K562 (cell line): ENCODE data around the gene PPM1L. TPM values are rescaled to one million over a fixed set of nuclear protein-coding genes. Genes with fewer than 3 reads are reported as not detected.

Source experiments
- ATAC-seq: fragments of 200-7000 bp; cut with Tn5 transposase; 3 replicates; pipeline ENCODE4 v1.9.1; 2020; ENCODE audit warnings: moderate library complexity
- BruUV-seq: library from RNA; stranded (reverse); fragments of 400-500 nt; replicated peaks from 2 replicates; lab custom pipeline; 2021; lab: Mats Ljungman, UMichigan
- CTCF ChIA-PET: fragments of 300-600 bp; formaldehyde crosslinking; extraction: SDS; loops from one replicate; lab custom pipeline; 2021; ENCODE audit warnings: low intra/inter-chr PET ratio; lab: Yijun Ruan, JAX
- POLR2A ChIA-PET: fragments of 300-600, 350-650 bp; sonication (Branson Sonifier 250); formaldehyde crosslinking; extraction: SDS; loops from one replicate; lab custom pipeline; 2021; ENCODE audit warnings: antibody characterized with exemption, inconsistent platforms; lab: Yijun Ruan, JAX
- DNase-seq, 4 experiments: peaks; one replicate each; pipeline versions ENCODE4 v3.0.0 to v3.0.0-alpha.2; 2011 to 2018; ENCODE audit warnings: low spot score in 3 of 4, mixed read lengths in 3 of 4; ENCODE audit errors: extremely low read depth in 1 of 4
- FAIRE-seq: peaks from 2 replicates; lab custom pipeline; 2011; peaks lifted over from hg19 to GRCh38; lab: Jason Lieb, UNC
- H2AFZ ChIP-seq: 2 replicates; pipeline ENCODE4 v1.6.0; 2011; ENCODE audit warnings: low read depth, low read length, control low read depth, inconsistent platforms
- H3K27ac ChIP-seq: fragments of 200-600 bp; 3 replicates; pipeline ENCODE4 v1.8.0; 2011; ENCODE audit warnings: low read depth, mild to moderate bottlenecking, control low read depth, inconsistent platforms, low read length, moderate library complexity, mixed read lengths; ENCODE audit errors: extremely low read depth
- H3K27me3 ChIP-seq, 2 experiments: fragments of 300-600 bp in 1 of 2; 2 replicates in 1 of 2; 3 replicates in 1 of 2; pipeline versions ENCODE4 v1.6.0 to v1.8.0; 2011; ENCODE audit warnings: inconsistent platforms in 2 of 2, low read length in 2 of 2, mild to moderate bottlenecking in 1 of 2, mixed read lengths in 1 of 2, moderate library complexity in 1 of 2; ENCODE audit not compliant: control insufficient read depth in 2 of 2, insufficient read depth in 2 of 2
- H3K36me3 ChIP-seq: fragments of 300-600 bp; 3 replicates; pipeline ENCODE4 v1.8.0; 2011; ENCODE audit warnings: mild to moderate bottlenecking, low read length, inconsistent platforms; ENCODE audit not compliant: control insufficient read depth, insufficient read depth
- H3K4me1 ChIP-seq, 2 experiments: fragments of 200-600 bp in 1 of 2; replicated peaks in 1 of 2; 2 replicates in 1 of 2; 3 replicates in 1 of 2; pipeline versions ENCODE4 v1.5.1 to v1.8.0; 2011; ENCODE audit warnings: inconsistent platforms in 2 of 2, low read length in 2 of 2, mild to moderate bottlenecking in 1 of 2, mixed read lengths in 1 of 2, moderate library complexity in 1 of 2; ENCODE audit not compliant: control insufficient read depth in 2 of 2, insufficient read depth in 2 of 2
- H3K4me2 ChIP-seq: 2 replicates; pipeline ENCODE4 v1.6.1; 2011; ENCODE audit warnings: low read length, control low read depth, inconsistent platforms, mixed read lengths; ENCODE audit not compliant: insufficient read depth
- H3K4me3 ChIP-seq: fragments of 200-600 bp; sonication (generic), shearing (Covaris generic); 2 replicates; pipeline ENCODE4 v1.5.1; 2016; ENCODE audit warnings: control low read depth, inconsistent platforms
- H3K79me2 ChIP-seq: fragments of 200-600 bp; 3 replicates; pipeline ENCODE4 v1.8.0; 2011; ENCODE audit warnings: low read length, inconsistent platforms; ENCODE audit not compliant: control insufficient read depth, insufficient read depth
- H3K9ac ChIP-seq, 2 experiments: 2 replicates each; pipeline versions ENCODE4 v1.6.0 to v1.6.1; 2011; ENCODE audit warnings: low read depth in 2 of 2, low read length in 2 of 2, control low read depth in 1 of 2, inconsistent platforms in 1 of 2, mild to moderate bottlenecking in 1 of 2, mixed read lengths in 1 of 2; ENCODE audit not compliant: insufficient read depth in 1 of 2
- H3K9me1 ChIP-seq: one replicate; pipeline ENCODE4 v1.6.0; 2011; ENCODE audit warnings: inconsistent platforms, mild to moderate bottlenecking, low read length, moderate library complexity; ENCODE audit not compliant: control insufficient read depth, insufficient read depth
- H3K9me3 ChIP-seq: replicated peaks from 2 replicates; pipeline ENCODE4 v1.5.1; 2011; ENCODE audit warnings: low read depth, low read length, inconsistent platforms; ENCODE audit not compliant: control insufficient read depth, insufficient read depth
- H4K20me1 ChIP-seq: replicated peaks from 2 replicates; pipeline ENCODE4 v1.6.1; 2011; ENCODE audit warnings: low read length, inconsistent platforms, mixed read lengths; ENCODE audit not compliant: control insufficient read depth, insufficient read depth
- NFE2 ChIP-seq: IDR thresholded peaks from 2 replicates; pipeline ENCODE4 v1.6.1; 2014; ENCODE audit warnings: antibody characterized with exemption, low read depth
- WGBS: fragments of 100-300 bp; shearing (Covaris generic); methylation state at CpG from one replicate; pipeline ENCODE4 v1.1.6; 2016; ENCODE audit warnings: low coverage, mixed read lengths; ENCODE audit not compliant: insufficient coverage; ENCODE audit errors: missing lambda C conversion rate; 5-methylcytosine and 5-hydroxymethylcytosine counted together
- in situ Hi-C: fragments of 300-500 bp; cut with MboI; formaldehyde crosslinking; loops from 4 replicates; pipeline ENCODE4 v1.15.0; 2018; ENCODE audit warnings: inconsistent platforms, mixed read lengths
- intact Hi-C: fragments of 100-400 bp; cut with micrococcal nuclease; formaldehyde crosslinking; loops from 2 replicates; pipeline ENCODE4 v1.14.2; 2022
- polyA plus RNA-seq, 8 experiments: library from polyadenylated mRNA; depleted of rRNA in 4 of 8; stranded (reverse) in 5 of 8; unstranded in 3 of 8; fragments of >200 nt; fragmentation: Nextera tagmentation in 2 of 8; fragmentation: Illumina TruSeq in 1 of 8; extraction: Ambion mirVana in 2 of 8; extraction: Trizol in 1 of 8; gene quantifications; 2 replicates each; pipeline versions ENCODE4 v1.2.1 to v1.2.3, GENCODE V29; 2011 to 2014; ENCODE audit warnings: inconsistent platforms in 1 of 8, missing spikeins in 1 of 8
- total RNA-seq, 7 experiments: library from RNA; depleted of rRNA in 6 of 7; stranded (reverse); fragments of >200 nt in 6 of 7; fragmentation: Illumina TruSeq in 2 of 7; extraction: Trizol in 2 of 7; gene quantifications; 2 replicates each; pipeline versions ENCODE4 v1.2.1 to v1.2.3, GENCODE V29; 2011 to 2021; ENCODE audit warnings: low replicate concordance in 1 of 7
- TF ChIP-seq, protein P1 (sequence below), 2 experiments: fragments of 450-650 bp; IDR thresholded peaks; 2 replicates each; pipeline ENCODE4 v1.6.1; 2018; ENCODE audit warnings: mild to moderate bottlenecking in 2 of 2, low read depth in 1 of 2; ENCODE audit not compliant: partially characterized antibody in 2 of 2
- TF ChIP-seq, protein P2 (sequence below): fragments of 450-650 bp; IDR thresholded peaks from 2 replicates; pipeline ENCODE4 v1.6.1; 2017; ENCODE audit warnings: antibody characterized with exemption

The PPM1L gene
- total and polyA plus RNA-seq, 9 of the 15 experiments (the other 6 are each of a cell fraction or from before 2014, with no cell fraction given): 0.01 to 0.41 (median 0.14) TPM

DNA sequence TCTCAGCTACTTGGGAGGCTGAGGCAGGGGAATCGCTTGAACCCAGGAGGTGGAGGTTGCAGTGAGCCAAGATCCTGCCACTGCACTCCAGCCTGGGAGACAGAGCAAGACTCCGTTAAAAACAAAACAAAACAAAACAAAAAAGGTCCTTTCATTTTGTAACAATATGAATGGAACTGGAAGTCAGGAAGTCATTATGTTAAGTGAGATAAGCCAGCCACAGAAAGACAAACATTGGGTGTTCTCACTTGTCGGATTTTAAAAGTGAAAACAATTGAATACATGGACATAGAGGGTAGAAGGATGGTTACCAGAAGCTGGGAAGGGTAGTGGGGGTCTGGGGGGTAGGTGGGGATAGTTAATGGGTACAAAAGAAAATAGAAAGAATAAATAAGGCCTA lies 361.6 kb downstream of the PPM1L start (continued):
- TF ChIP-seq, protein P1, sequence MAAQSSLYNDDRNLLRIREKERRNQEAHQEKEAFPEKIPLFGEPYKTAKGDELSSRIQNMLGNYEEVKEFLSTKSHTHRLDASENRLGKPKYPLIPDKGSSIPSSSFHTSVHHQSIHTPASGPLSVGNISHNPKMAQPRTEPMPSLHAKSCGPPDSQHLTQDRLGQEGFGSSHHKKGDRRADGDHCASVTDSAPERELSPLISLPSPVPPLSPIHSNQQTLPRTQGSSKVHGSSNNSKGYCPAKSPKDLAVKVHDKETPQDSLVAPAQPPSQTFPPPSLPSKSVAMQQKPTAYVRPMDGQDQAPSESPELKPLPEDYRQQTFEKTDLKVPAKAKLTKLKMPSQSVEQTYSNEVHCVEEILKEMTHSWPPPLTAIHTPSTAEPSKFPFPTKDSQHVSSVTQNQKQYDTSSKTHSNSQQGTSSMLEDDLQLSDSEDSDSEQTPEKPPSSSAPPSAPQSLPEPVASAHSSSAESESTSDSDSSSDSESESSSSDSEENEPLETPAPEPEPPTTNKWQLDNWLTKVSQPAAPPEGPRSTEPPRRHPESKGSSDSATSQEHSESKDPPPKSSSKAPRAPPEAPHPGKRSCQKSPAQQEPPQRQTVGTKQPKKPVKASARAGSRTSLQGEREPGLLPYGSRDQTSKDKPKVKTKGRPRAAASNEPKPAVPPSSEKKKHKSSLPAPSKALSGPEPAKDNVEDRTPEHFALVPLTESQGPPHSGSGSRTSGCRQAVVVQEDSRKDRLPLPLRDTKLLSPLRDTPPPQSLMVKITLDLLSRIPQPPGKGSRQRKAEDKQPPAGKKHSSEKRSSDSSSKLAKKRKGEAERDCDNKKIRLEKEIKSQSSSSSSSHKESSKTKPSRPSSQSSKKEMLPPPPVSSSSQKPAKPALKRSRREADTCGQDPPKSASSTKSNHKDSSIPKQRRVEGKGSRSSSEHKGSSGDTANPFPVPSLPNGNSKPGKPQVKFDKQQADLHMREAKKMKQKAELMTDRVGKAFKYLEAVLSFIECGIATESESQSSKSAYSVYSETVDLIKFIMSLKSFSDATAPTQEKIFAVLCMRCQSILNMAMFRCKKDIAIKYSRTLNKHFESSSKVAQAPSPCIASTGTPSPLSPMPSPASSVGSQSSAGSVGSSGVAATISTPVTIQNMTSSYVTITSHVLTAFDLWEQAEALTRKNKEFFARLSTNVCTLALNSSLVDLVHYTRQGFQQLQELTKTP (IDR thresholded peaks at IDR 0.05; ENCODE audit: low read depth in 1 of 2, partially characterized antibody in 2 of 2): no peak
- no peak for TF ChIP-seq NFE2
- TF ChIP-seq, all 486 proteins: peak for 0

DNA sequence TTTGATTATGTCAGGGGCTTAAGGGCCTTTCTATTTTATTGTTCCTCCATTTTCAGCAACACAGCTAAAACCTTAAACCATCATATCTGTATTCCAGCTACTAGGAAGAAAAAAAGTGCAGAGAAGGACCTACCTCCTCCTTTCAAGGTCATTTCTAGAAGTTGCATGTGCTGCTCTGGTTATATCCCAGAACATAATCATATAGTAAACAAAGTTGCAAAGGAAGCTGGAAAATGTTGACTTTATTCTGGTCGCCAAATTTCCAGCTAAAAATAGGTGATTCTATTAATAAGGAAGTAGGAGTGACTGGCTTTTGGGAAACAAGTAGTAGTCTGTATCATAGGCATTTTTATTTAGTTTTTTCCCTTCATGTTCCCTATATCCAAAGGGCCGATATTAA lies 370.5 kb downstream of the PPM1L start:
- no peak overlapping the region for H3K4me2 ChIP-seq
- ChIA-PET CTCF (no interaction called here), POLR2A (no interaction called here)
- intact Hi-C loops: no loop called here
- no peaks in the 10 kb centered on the region for H3K36me3 ChIP-seq
- in situ Hi-C loops: no loop called here
- no peaks in the 10 kb centered on the region for H3K4me1 ChIP-seq
- H3K79me2 ChIP-seq: no peaks in the 10 kb centered on the region
- H3K9me3 ChIP-seq: no peaks in the 10 kb centered on the region
- DNase-seq: no peak
- WGBS: 3% methylated on average over 2 of the region's 2 CpGs
- BruUV-seq: no TSS peak
- no peak overlapping the region for H3K27ac ChIP-seq
- H3K4me3 ChIP-seq: no peak overlapping the region
- FAIRE-seq: no peak
- H3K27me3 ChIP-seq: no peaks in the 10 kb centered on the region
- H3K9ac ChIP-seq: no peak overlapping the region
- TF ChIP-seq, protein P2, sequence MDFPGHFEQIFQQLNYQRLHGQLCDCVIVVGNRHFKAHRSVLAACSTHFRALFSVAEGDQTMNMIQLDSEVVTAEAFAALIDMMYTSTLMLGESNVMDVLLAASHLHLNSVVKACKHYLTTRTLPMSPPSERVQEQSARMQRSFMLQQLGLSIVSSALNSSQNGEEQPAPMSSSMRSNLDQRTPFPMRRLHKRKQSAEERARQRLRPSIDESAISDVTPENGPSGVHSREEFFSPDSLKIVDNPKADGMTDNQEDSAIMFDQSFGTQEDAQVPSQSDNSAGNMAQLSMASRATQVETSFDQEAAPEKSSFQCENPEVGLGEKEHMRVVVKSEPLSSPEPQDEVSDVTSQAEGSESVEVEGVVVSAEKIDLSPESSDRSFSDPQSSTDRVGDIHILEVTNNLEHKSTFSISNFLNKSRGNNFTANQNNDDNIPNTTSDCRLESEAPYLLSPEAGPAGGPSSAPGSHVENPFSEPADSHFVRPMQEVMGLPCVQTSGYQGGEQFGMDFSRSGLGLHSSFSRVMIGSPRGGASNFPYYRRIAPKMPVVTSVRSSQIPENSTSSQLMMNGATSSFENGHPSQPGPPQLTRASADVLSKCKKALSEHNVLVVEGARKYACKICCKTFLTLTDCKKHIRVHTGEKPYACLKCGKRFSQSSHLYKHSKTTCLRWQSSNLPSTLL: no peak
- H3K9me1 ChIP-seq: no peaks in the 10 kb centered on the region
- H2AFZ ChIP-seq: no peak overlapping the region
- no peak for ATAC-seq
- no peaks in the 10 kb centered on the region for H4K20me1 ChIP-seq

Other genes with a start within 250 kb of the PPM1L start
- 21.1 and 27.2 TPM in 2 replicates for gene KPNA4, start 190.7 kb upstream of the PPM1L start, total RNA-seq (2014; rRNA removed)
- 48.5 and 54.8 TPM in 2 replicates for gene KPNA4, start 190.7 kb upstream of the PPM1L start, total RNA-seq (2014; rRNA removed; fragmentation: Illumina TruSeq; extraction: Trizol)
- 48.2 and 53.6 TPM in 2 replicates for gene KPNA4, start 190.7 kb upstream of the PPM1L start, total RNA-seq (2015; rRNA removed; fragmentation: Illumina TruSeq; extraction: Trizol)
- 66.6 and 72.4 TPM in 2 replicates for gene KPNA4, start 190.7 kb upstream of the PPM1L start, total RNA-seq (2021)
- 22.0 and 37.4 TPM in 2 replicates for gene KPNA4, start 190.7 kb upstream of the PPM1L start, polyA plus RNA-seq (2011; rRNA removed)
- 29.5 and 34.5 TPM in 2 replicates for gene KPNA4, start 190.7 kb upstream of the PPM1L start, polyA plus RNA-seq (2014; fragmentation: Illumina TruSeq; extraction: Trizol)
- 10 to 100 TPM; 13.9 to 21.0 TPM for gene KPNA4, start 190.7 kb upstream of the PPM1L start, polyA plus RNA-seq (2014; fragmentation: Nextera tagmentation; extraction: Ambion mirVana)
- 19.2 and 20.6 TPM in 2 replicates for gene KPNA4, start 190.7 kb upstream of the PPM1L start, polyA plus RNA-seq (2014; rRNA removed)
- not detected in 2 replicates for gene ARL14, start 79.1 kb upstream of the PPM1L start, total RNA-seq (2014; rRNA removed)
- gene ARL14, start 79.1 kb upstream of the PPM1L start, total RNA-seq (2014; rRNA removed; fragmentation: Illumina TruSeq; extraction: Trizol): not detected in 2 replicates
- 0.11 TPM in 1 of 2 replicates, not detected in the other for gene ARL14, start 79.1 kb upstream of the PPM1L start, total RNA-seq (2015; rRNA removed; fragmentation: Illumina TruSeq; extraction: Trizol)
- not detected in 2 replicates for gene ARL14, start 79.1 kb upstream of the PPM1L start, total RNA-seq (2021)
- gene ARL14, start 79.1 kb upstream of the PPM1L start, polyA plus RNA-seq (2011; rRNA removed): not detected in 2 replicates
- gene ARL14, start 79.1 kb upstream of the PPM1L start, polyA plus RNA-seq (2014; fragmentation: Illumina TruSeq; extraction: Trizol): not detected in 2 replicates
- gene ARL14, start 79.1 kb upstream of the PPM1L start, polyA plus RNA-seq (2014; fragmentation: Nextera tagmentation; extraction: Ambion mirVana): not detected
- 0.18 TPM in 1 of 2 replicates, not detected in the other for gene ARL14, start 79.1 kb upstream of the PPM1L start, polyA plus RNA-seq (2014; rRNA removed)